ENCODE measurements around the gene INMT.

- TF ChIP-seq JUN (IDR thresholded peaks at IDR 0.05; ENCODE audit: low read depth, low read length), result no peak
- TF ChIP-seq RAD21 (IDR thresholded peaks at IDR 0.05 in 1 of 2, conservative IDR thresholded peaks at IDR 0.05 in 1 of 2; ENCODE audit: low read depth in 2 of 2, low read length in 2 of 2), result no peak
- no peak for TF ChIP-seq SIX5 (IDR thresholded peaks at IDR 0.05; ENCODE audit: low read depth, low read length)
- TF ChIP-seq POLR2A (IDR thresholded peaks at IDR 0.05; ENCODE audit: control extremely low read depth in 1 of 2, low read depth in 2 of 2, low read length in 2 of 2), result no peak
- no peak for TF ChIP-seq ZNF274 (IDR thresholded peaks at IDR 0.05; ENCODE audit: borderline replicate concordance, extremely low read depth, low read length)
- no peak for TF ChIP-seq TEAD4 (IDR thresholded peaks at IDR 0.05; ENCODE audit: low read depth, low read length)
- TF ChIP-seq ATF3 (IDR thresholded peaks at IDR 0.05; ENCODE audit: insufficient read depth, low read depth, low read length), result no peak
- TF ChIP-seq POLR2AphosphoS5 (IDR thresholded peaks at IDR 0.05; ENCODE audit: low read depth, low read length), result no peak
- TF ChIP-seq USF2 (IDR thresholded peaks at IDR 0.05; ENCODE audit: low read length), result no peak
- TF ChIP-seq FOSL1 (IDR thresholded peaks at IDR 0.05; ENCODE audit: insufficient read depth, low read depth, low read length), result no peak
- no peak for TF ChIP-seq BRCA1 (IDR thresholded peaks at IDR 0.05; ENCODE audit: low read depth, low read length)
- no peak for TF ChIP-seq CEBPB (IDR thresholded peaks at IDR 0.05; ENCODE audit: low read depth, low read length)
These were observed 42.4 kb upstream of the INMT start for GRCh38 chr7:30709549-30709948.
